A673 (cell line): ENCODE results near the gene EIF3CL. TPM values are rescaled to one million over a fixed set of nuclear protein-coding genes. Genes with fewer than 3 reads are reported as not detected.
A peak's percentile ranks its signal among the peaks of the same experiment; 100 is the strongest.
"Not testable (repeated sequence)": the region's sequence is repeated elsewhere in the genome, so short reads cannot be mapped to it uniquely, and the experiment has no call there.

Experiments used
- Bru-seq: library from RNA; stranded (reverse); fragments of 400-500 nt; gene quantifications from one replicate; lab custom pipeline; 2021; lab: Mats Ljungman, UMichigan
- BruChase-seq, 2 experiments: library from RNA; stranded (reverse); fragments of 400-500 nt; gene quantifications; one replicate each; lab custom pipeline; 2021; lab: Mats Ljungman, UMichigan
- BruUV-seq: library from RNA; stranded (reverse); fragments of 400-500 nt; replicated peaks from 2 replicates; lab custom pipeline; 2021; lab: Mats Ljungman, UMichigan
- CTCF ChIA-PET: fragments of 300-600 bp; sonication (Branson Sonifier 250); formaldehyde crosslinking; loops from one replicate; lab custom pipeline; 2022; ENCODE audit warnings: antibody characterized with exemption; lab: Charles Lee
- POLR2A ChIA-PET: fragments of 300-600 bp; sonication (Branson Sonifier 250); formaldehyde crosslinking; loops from one replicate; lab custom pipeline; 2022; ENCODE audit warnings: antibody characterized with exemption; ENCODE audit not compliant: low non-redundant PET; lab: Charles Lee
- DNase-seq: peaks from one replicate; pipeline ENCODE4 v3.0.0-alpha.2; 2015; ENCODE audit warnings: low spot score
- H3K27ac ChIP-seq: fragments of 200-600 bp; sonication (generic); 2 replicates; pipeline ENCODE4 v1.5.1; 2016; ENCODE audit warnings: mixed run types, low read depth, mild to moderate bottlenecking, mixed read lengths, antibody characterized with exemption, low read length; ENCODE audit not compliant: poor library complexity, severe bottlenecking
- H3K27me3 ChIP-seq: fragments of 200-600 bp; sonication (generic); replicated peaks from 2 replicates; pipeline ENCODE4 v1.6.1; 2017; ENCODE audit warnings: mixed run types, low read depth, mild to moderate bottlenecking, mixed read lengths, antibody characterized with exemption, low read length; ENCODE audit not compliant: insufficient read depth, poor library complexity
- H3K36me3 ChIP-seq: fragments of 200-600 bp; sonication (generic); 2 replicates; pipeline ENCODE4 v1.6.1; 2016; ENCODE audit warnings: mixed run types, mild to moderate bottlenecking, mixed read lengths, antibody characterized with exemption, low read length; ENCODE audit not compliant: insufficient read depth, poor library complexity, severe bottlenecking
- H3K4me1 ChIP-seq: fragments of 200-600 bp; sonication (generic); 2 replicates; pipeline ENCODE4 v1.6.1; 2017; ENCODE audit warnings: mixed run types, mild to moderate bottlenecking, mixed read lengths, antibody characterized with exemption, low read length; ENCODE audit not compliant: insufficient read depth, poor library complexity, severe bottlenecking
- H3K4me3 ChIP-seq: fragments of 200-600 bp; sonication (generic); 2 replicates; pipeline ENCODE4 v1.5.1; 2016; ENCODE audit warnings: low read depth, mixed run types, mild to moderate bottlenecking, mixed read lengths, low read length; ENCODE audit not compliant: poor library complexity, severe bottlenecking
- H3K9me3 ChIP-seq: fragments of 200-600 bp; sonication (generic); 2 replicates; pipeline ENCODE4 v1.6.1; 2016; ENCODE audit warnings: mixed run types, low read depth, mild to moderate bottlenecking, mixed read lengths, antibody characterized with exemption, low read length; ENCODE audit not compliant: poor library complexity, severe bottlenecking
- intact Hi-C: fragments of 100-400 bp; cut with micrococcal nuclease; formaldehyde crosslinking; loops from one replicate; pipeline ENCODE4 v1.10.0; 2022; ENCODE audit not compliant: unreplicated experiment
- long read RNA-seq: library from polyadenylated mRNA; stranded (forward); transcript quantifications from one replicate; pipeline ENCODE4 v2.0.0, GENCODE V29; 2022
- total RNA-seq: library from RNA; stranded (reverse); gene quantifications from 2 replicates; pipeline ENCODE4 v1.2.3, GENCODE V29; 2021

Gene EIF3CL, protein sequence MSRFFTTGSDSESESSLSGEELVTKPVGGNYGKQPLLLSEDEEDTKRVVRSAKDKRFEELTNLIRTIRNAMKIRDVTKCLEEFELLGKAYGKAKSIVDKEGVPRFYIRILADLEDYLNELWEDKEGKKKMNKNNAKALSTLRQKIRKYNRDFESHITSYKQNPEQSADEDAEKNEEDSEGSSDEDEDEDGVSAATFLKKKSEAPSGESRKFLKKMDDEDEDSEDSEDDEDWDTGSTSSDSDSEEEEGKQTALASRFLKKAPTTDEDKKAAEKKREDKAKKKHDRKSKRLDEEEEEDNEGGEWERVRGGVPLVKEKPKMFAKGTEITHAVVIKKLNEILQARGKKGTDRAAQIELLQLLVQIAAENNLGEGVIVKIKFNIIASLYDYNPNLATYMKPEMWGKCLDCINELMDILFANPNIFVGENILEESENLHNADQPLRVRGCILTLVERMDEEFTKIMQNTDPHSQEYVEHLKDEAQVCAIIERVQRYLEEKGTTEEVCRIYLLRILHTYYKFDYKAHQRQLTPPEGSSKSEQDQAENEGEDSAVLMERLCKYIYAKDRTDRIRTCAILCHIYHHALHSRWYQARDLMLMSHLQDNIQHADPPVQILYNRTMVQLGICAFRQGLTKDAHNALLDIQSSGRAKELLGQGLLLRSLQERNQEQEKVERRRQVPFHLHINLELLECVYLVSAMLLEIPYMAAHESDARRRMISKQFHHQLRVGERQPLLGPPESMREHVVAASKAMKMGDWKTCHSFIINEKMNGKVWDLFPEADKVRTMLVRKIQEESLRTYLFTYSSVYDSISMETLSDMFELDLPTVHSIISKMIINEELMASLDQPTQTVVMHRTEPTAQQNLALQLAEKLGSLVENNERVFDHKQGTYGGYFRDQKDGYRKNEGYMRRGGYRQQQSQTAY
- total RNA-seq (53.7 and 109 TPM in 2 replicates), Bru-seq, nascent RNA (percentile 45 among the genes with signal in this experiment), BruChase-seq, experiment 1, labeled RNA remaining after a 2-hour chase (percentile 42 among the genes with signal in this experiment), BruChase-seq, experiment 2, labeled RNA remaining after a 6-hour chase (percentile 46 among the genes with signal in this experiment)
- long read RNA-seq, transcript EIF3CL-201 (21 exons, 3,085 nt): major isoform, 18 of 72 reads
- long read RNA-seq, partial matches to known transcripts: 43 of 72 reads
- long read RNA-seq, other reads (novel, unspliced or antisense): 11 of 72 reads

DNA sequence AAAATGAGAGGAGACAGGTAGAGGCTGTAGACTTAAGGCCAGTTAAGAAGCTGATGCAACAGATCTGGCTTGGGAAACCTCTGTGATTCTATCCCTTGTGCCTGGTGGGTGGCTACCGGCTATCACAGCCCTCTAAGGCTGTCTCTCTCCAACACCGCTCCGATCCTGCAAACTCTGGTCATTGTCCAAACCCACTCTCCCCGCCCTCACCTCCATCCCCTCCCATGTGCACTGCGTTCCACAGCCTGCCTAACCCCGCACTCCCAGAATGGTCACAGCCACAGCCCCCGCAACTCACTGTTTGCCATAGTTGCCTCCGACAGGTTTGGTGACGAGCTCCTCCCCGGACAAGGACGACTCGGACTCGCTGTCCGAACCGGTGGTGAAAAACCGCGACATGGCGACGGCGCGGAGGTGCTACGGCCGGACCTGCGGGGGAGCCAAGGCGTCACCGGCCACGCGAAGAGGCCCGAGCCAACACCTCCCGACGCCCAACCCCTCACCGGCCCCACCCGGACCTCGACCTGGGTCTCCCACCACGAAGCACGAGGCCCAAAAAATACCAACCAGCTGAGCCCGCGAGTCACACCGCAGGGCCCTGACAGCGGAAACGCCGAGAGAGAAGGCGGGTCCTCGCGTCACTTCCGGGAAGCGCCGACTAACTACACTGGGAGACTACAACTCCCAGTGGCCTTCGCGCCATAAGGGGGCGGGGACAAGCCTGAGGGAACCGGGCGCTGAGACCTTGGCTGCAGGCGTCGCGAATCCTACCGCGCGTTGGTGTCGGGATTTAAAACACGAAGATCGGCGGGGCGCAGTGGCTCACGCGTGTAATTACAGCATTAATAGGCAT, at the start of gene EIF3CL:
Gene EIF3CL (minus strand): TSS at position 622 of the 853 bp plus-strand sequence. CDS start 223 bp downstream, at position 399.
- CTCF ChIA-PET, intact Hi-C loops, DNase-seq, H3K4me1 ChIP-seq, H3K27ac ChIP-seq, POLR2A ChIA-PET, H3K36me3 ChIP-seq, H3K27me3 ChIP-seq, H3K9me3 ChIP-seq: not testable (repeated sequence)
- BruUV-seq: TSS peak; percentile 35
- H3K4me3 ChIP-seq: peak within 1 kb of the TSS; percentile 27

DNA sequence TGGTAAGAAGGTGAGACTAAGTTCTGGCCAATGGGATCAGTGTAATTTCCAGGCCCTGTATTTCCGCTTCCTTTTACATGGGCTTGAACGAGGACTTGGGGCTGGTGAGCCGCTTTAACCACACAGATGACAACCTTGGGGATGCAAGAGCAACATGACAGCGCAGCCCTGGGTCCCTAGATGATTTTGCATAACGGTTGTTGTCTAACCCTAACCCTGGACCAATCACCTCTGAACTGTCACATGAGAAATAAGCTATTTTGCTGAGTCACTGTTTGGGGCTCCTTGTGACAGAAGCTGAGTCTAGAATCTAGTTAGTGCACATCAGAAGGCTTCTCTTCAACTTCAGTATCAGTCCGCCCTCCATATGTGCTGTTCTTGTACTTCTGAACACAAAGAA, 43.4 kb upstream of the EIF3CL start:
- DNase-seq, CTCF ChIA-PET, H3K27ac ChIP-seq, BruUV-seq, POLR2A ChIA-PET, intact Hi-C loops, H3K4me1 ChIP-seq, H3K36me3 ChIP-seq, H3K27me3 ChIP-seq, H3K4me3 ChIP-seq, H3K9me3 ChIP-seq: not testable (repeated sequence)

DNA sequence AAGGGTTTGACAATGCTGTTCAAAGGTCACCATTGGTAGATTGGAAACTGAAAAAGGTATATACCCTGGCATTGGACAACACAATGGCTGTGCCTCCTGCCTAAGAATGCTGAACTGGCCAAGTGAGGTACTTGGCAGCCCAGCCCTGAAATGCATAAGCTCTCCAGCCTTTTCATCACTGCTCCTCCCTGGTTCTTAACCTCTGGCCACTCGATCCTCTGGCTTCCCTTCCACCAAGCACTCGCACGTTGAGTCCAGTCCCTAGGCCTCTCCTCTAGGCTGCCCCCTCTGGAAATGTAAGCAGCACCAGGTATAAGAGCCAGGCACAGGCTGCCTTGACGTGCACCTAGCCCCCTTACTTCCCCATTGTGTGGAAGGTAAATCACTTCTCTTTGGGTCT, 42.7 kb upstream of the EIF3CL start:
- H3K4me3 ChIP-seq, H3K9me3 ChIP-seq, DNase-seq, H3K27ac ChIP-seq, H3K36me3 ChIP-seq, POLR2A ChIA-PET, BruUV-seq, intact Hi-C loops, CTCF ChIA-PET, H3K27me3 ChIP-seq, H3K4me1 ChIP-seq: not testable (repeated sequence)

DNA sequence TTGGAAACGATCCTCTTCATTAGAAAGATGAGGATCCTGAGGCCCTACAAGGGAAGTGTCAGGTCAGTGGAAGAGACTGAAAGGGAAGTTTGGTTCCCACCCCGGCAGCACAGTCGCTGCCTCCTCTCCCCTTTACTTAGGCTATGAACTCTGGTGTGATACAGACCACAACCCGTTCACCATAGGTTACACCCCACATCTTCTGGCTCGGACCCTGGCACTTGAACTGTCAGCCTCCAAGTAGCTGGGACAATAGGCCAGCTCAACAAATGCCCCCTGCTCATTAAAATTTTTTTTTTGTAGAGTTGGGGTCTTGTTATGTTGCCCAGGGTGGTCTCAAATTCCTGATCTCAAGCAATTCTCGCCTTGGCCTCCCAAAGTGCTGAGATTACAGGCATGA, 40.3 kb upstream of the EIF3CL start:
- BruUV-seq, H3K4me1 ChIP-seq, CTCF ChIA-PET, POLR2A ChIA-PET, H3K27me3 ChIP-seq, intact Hi-C loops, H3K4me3 ChIP-seq, H3K27ac ChIP-seq, H3K9me3 ChIP-seq, DNase-seq, H3K36me3 ChIP-seq: not testable (repeated sequence)

DNA sequence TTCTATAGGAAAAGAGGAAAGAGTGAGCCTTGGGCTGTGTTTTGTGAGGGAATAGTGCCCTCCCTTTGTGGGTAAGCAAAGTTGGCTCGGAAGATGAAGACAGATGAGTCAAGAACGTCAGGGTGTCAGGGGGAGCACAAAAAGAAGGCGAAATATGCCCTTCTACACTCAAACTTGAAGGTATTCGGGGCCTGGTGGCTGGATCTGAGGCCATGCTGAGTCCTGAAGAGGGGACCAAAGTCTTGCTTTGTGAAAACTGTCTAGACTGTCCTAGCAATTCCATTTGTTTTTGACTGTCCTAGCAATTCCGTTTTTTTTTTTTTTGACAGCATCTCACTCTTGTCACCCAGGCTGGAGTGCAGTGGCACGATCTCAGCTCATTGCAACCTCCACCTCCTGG, 35.3 kb upstream of the EIF3CL start:
- BruUV-seq, DNase-seq, H3K27ac ChIP-seq, H3K4me1 ChIP-seq, CTCF ChIA-PET, H3K27me3 ChIP-seq, H3K9me3 ChIP-seq, intact Hi-C loops, POLR2A ChIA-PET, H3K4me3 ChIP-seq, H3K36me3 ChIP-seq: not testable (repeated sequence)

DNA sequence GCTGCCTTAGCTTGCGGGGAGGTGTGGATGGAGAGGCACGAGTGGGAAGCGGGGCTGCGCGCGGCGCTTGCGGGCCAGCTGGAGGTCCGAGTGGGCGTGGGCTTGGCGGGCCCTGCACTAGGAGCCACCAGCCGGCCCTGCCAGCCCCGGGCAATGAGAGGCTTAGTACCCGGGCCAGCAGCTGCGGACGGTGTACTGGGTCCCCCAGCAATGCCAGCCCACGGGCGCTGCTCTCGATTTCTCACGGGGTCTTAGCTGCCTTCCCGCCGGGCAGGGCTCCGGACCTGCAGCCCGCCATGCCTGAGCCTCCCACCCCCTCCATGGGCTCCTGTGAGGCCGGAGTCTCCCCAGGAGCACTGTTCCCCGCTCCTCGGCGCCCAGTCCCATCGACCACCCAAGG, 31.7 kb upstream of the EIF3CL start:
- BruUV-seq, CTCF ChIA-PET, H3K36me3 ChIP-seq, H3K4me3 ChIP-seq, H3K9me3 ChIP-seq, H3K27ac ChIP-seq, H3K27me3 ChIP-seq, H3K4me1 ChIP-seq, intact Hi-C loops, DNase-seq, POLR2A ChIA-PET: not testable (repeated sequence)
